Body of pancreas (tissue), 4 donors: Measurements from ENCODE around the gene MYH15.

ENCODE experiments used
- CTCF ChIP-seq, 7 experiments: fragments of 450-650 bp in 4 of 7; fragments of 200-600 bp in 3 of 7; sonication (generic) in 3 of 7; IDR thresholded peaks; one replicate each; pipeline ENCODE4 v1.5.1; 2016 to 2019; ENCODE audit warnings: antibody characterized with exemption in 7 of 7
- POLR2A ChIP-seq, 3 donors: fragments of 450-650 bp; IDR thresholded peaks; one replicate each; pipeline ENCODE4 v1.6.1; 2016; ENCODE audit warnings: antibody characterized with exemption in 3 of 3, mild to moderate bottlenecking in 2 of 3

GRCh38 chr3:108469126-108469525 lies 41.3 kb downstream of the MYH15 start:
- TF ChIP-seq CTCF (IDR thresholded peaks at IDR 0.05) = no peak
- TF ChIP-seq POLR2A (IDR thresholded peaks at IDR 0.05) = no peak
